GM23338 (cell line): Measurements from ENCODE around the gene SFTPB. TPM values are rescaled to one million over a fixed set of nuclear protein-coding genes. Genes with fewer than 3 reads are reported as not detected.
"Not testable (repeated sequence)": the region's sequence is repeated elsewhere in the genome, so short reads cannot be mapped to it uniquely, and the experiment has no call there.

ENCODE experiments used
- ATAC-seq: fragments of 200-7000 bp; cut with Tn5 transposase; 3 replicates; pipeline ENCODE4 v1.9.1; 2020
- DNase-seq: peaks from one replicate; pipeline ENCODE4 v3.0.0-alpha.2; 2015; ENCODE audit warnings: low spot score
- H2AFZ ChIP-seq: fragments of 200-600 bp; sonication (generic); 2 replicates; pipeline ENCODE4 v1.8.0; 2016; ENCODE audit warnings: antibody characterized with exemption, mild to moderate bottlenecking, moderate library complexity
- H3F3A ChIP-seq: fragments of 200-600 bp; sonication (generic); replicated peaks from 2 replicates; pipeline ENCODE4 v1.8.0; 2017; ENCODE audit warnings: antibody characterized with exemption, mixed run types, low read depth
- H3K27ac ChIP-seq: fragments of 200-600 bp; sonication (generic); 2 replicates; pipeline ENCODE4 v1.6.1; 2016; ENCODE audit warnings: low read depth
- H3K27me3 ChIP-seq: fragments of 200-600 bp; sonication (generic); 2 replicates; pipeline ENCODE4 v1.8.0; 2016; ENCODE audit warnings: mild to moderate bottlenecking, mixed run types, moderate library complexity; ENCODE audit not compliant: insufficient read depth
- H3K36me3 ChIP-seq: fragments of 200-600 bp; sonication (generic); 2 replicates; pipeline ENCODE4 v1.8.0; 2016; ENCODE audit warnings: mild to moderate bottlenecking; ENCODE audit not compliant: insufficient read depth
- H3K4me1 ChIP-seq: fragments of 200-600 bp; sonication (generic); 2 replicates; pipeline ENCODE4 v1.8.0; 2016; ENCODE audit warnings: mild to moderate bottlenecking, moderate library complexity; ENCODE audit not compliant: insufficient read depth
- H3K4me2 ChIP-seq: fragments of 200-600 bp; sonication (generic); 2 replicates; pipeline ENCODE4 v1.7.1; 2017; ENCODE audit warnings: mixed run types
- H3K4me3 ChIP-seq: fragments of 200-600 bp; sonication (generic); 2 replicates; pipeline ENCODE4 v1.6.1; 2016; ENCODE audit warnings: mixed run types
- H3K79me2 ChIP-seq: fragments of 200-600 bp; sonication (generic); replicated peaks from 2 replicates; pipeline ENCODE4 v1.8.0; 2017; ENCODE audit warnings: mild to moderate bottlenecking; ENCODE audit not compliant: insufficient read depth
- H3K9me2 ChIP-seq: fragments of 200-600 bp; sonication (generic); 2 replicates; pipeline ENCODE4 v1.8.0; 2017; ENCODE audit not compliant: insufficient read depth
- H4K20me1 ChIP-seq: fragments of 200-600 bp; sonication (generic); replicated peaks from 2 replicates; pipeline ENCODE4 v1.8.0; 2017; ENCODE audit warnings: mild to moderate bottlenecking; ENCODE audit not compliant: insufficient read depth
- H3K27ac Mint-ChIP-seq: 2 replicates; pipeline ENCODE4 v1.8.0; 2020; ENCODE audit warnings: inconsistent platforms, mild to moderate bottlenecking, moderate library complexity, mixed read lengths
- H3K27me3 Mint-ChIP-seq: 3 replicates; pipeline ENCODE4 v1.8.0; 2022; ENCODE audit warnings: low read depth, mild to moderate bottlenecking, moderate library complexity, mixed read lengths, inconsistent platforms; ENCODE audit not compliant: insufficient read depth, poor library complexity
- H3K36me3 Mint-ChIP-seq: 3 replicates; pipeline ENCODE4 v1.8.0; 2021; ENCODE audit warnings: low read depth, mild to moderate bottlenecking, inconsistent platforms, moderate library complexity, mixed read lengths
- H3K4me1 Mint-ChIP-seq: 3 replicates; pipeline ENCODE4 v1.8.0; 2020; ENCODE audit warnings: mild to moderate bottlenecking, inconsistent platforms, mixed read lengths
- H3K4me3 Mint-ChIP-seq: 3 replicates; pipeline ENCODE4 v1.8.0; 2021; ENCODE audit warnings: moderate library complexity, mild to moderate bottlenecking, inconsistent platforms, mixed read lengths
- H3K9me3 Mint-ChIP-seq: 3 replicates; pipeline ENCODE4 v1.8.0; 2020; ENCODE audit warnings: moderate library complexity, mild to moderate bottlenecking, inconsistent platforms, mixed read lengths
- ETS1 ChIP-seq: IDR thresholded peaks from 2 replicates; pipeline ENCODE4 v1.6.1; 2016; ENCODE audit warnings: antibody characterized with exemption
- EZH2phosphoT487 ChIP-seq: fragments of 200-600 bp; sonication (generic); IDR thresholded peaks from one replicate; pipeline ENCODE4 v1.8.1; 2018; ENCODE audit warnings: antibody characterized with exemption; ENCODE audit not compliant: unreplicated experiment
- JUNB ChIP-seq: IDR thresholded peaks from one replicate; pipeline ENCODE4 v1.6.1; 2016; ENCODE audit warnings: antibody characterized with exemption; ENCODE audit not compliant: unreplicated experiment
- POLR2AphosphoS5 ChIP-seq: IDR thresholded peaks from 2 replicates; pipeline ENCODE4 v1.6.1; 2016; ENCODE audit warnings: antibody characterized with exemption, low read depth
- STAT1 ChIP-seq: IDR thresholded peaks from one replicate; pipeline ENCODE4 v1.6.1; 2016; ENCODE audit warnings: antibody characterized with exemption; ENCODE audit not compliant: unreplicated experiment
- ZNF462 ChIP-seq: fragments of 250-450 bp; sonication (Bioruptor Pico); IDR thresholded peaks from 2 replicates; pipeline ENCODE4 v1.5.0; 2020; ENCODE audit warnings: mild to moderate bottlenecking, moderate library complexity
- polyA plus RNA-seq: library from polyadenylated mRNA; unstranded; fragments of >200 nt; fragmentation: Nextera tagmentation; extraction: Ambion mirVana; gene quantifications from 2 replicates; pipeline ENCODE4 v1.2.1, GENCODE V29; 2016
- total RNA-seq: library from RNA; depleted of rRNA; stranded (reverse); fragments of >200 nt; shearing (Covaris generic); gene quantifications from 2 replicates; pipeline ENCODE4 v1.2.3, GENCODE V29; 2014

Gene SFTPB
- total and polyA plus RNA-seq, 2 experiments from 2014 or later = 0.06 TPM; not detected in 1

GRCh38 chr2:85614757-85615156 lies 53.2 kb downstream of the SFTPB start:
- H3F3A ChIP-seq = peaks cover 12% of the 10 kb centered on the region; the same call in 1 of the 2 replicates
- H3K9me3 Mint-ChIP-seq, H3K27me3 Mint-ChIP-seq, H3K4me1 Mint-ChIP-seq, H3K36me3 ChIP-seq, DNase-seq, H3K27ac Mint-ChIP-seq, H3K4me2 ChIP-seq, H3K9me2 ChIP-seq, H3K27me3 ChIP-seq, H3K27ac ChIP-seq, ATAC-seq, H3K4me3 Mint-ChIP-seq, H3K4me3 ChIP-seq, H2AFZ ChIP-seq: not testable (repeated sequence)
- H3K36me3 Mint-ChIP-seq = peaks cover 23% of the 10 kb centered on the region
- H3K79me2 ChIP-seq = peaks cover 50% of the 10 kb centered on the region
- peaks cover 14% of the 10 kb centered on the region for H3K4me1 ChIP-seq
- H4K20me1 ChIP-seq = peaks cover 27% of the 10 kb centered on the region

- DNase-seq = no peak
- Histone ChIP-seq H3K27ac (no peak overlapping the region), H3K4me3 (no peak overlapping the region), H3F3A (peaks cover 12% of the 10 kb centered on the region; the same call in 1 of the 2 replicates), H3K4me2 (no peak overlapping the region), H4K20me1 (peaks cover 19% of the 10 kb centered on the region), H3K4me1 (peaks cover 14% of the 10 kb centered on the region), H3K27me3 (no peaks in the 10 kb centered on the region), H2AFZ (no peak overlapping the region), H3K79me2 (peaks cover 42% of the 10 kb centered on the region), H3K36me3 (0 out of 2 replicates have a peak, but pooled peaks cover 3% of the 10 kb centered on the region), H3K9me2 (no peaks in the 10 kb centered on the region)
- Mint-ChIP-seq H3K27me3 (peaks cover 5% of the 10 kb centered on the region), H3K36me3 (peaks cover 24% of the 10 kb centered on the region), H3K27ac (no peak overlapping the region), H3K4me3 (0 out of 3 replicates have a peak overlapping the region, but pooled peaks have one; percentile 19), H3K9me3 (no peaks in the 10 kb centered on the region), H3K4me1 (peaks cover 7% of the 10 kb centered on the region)
- no peak for ATAC-seq
- TF ChIP-seq STAT1 = no peak
- TF ChIP-seq POLR2AphosphoS5 = no peak
- TF ChIP-seq EZH2phosphoT487 = no peak
- no peak for TF ChIP-seq ETS1
- no peak for TF ChIP-seq JUNB
- no peak for TF ChIP-seq ZNF462
Observed at GRCh38 chr2:85613717-85614515, 54.1 kb downstream of the SFTPB start.
